ENCODE measurements around the gene GLIS2. TPM values are rescaled to one million over a fixed set of nuclear protein-coding genes. Genes with fewer than 3 reads are reported as not detected.

GLIS2 gene
- total and polyA plus RNA-seq, 4 experiments from 2014 or later = 0.08 TPM; not detected in 3

GRCh38 chr16:4283939-4284338 is 31.9 kb upstream of the GLIS2 start:
- no peaks in the 10 kb centered on the region for H3K36me3 ChIP-seq (ENCODE audit: insufficient read depth, low read length)
- Mint-ChIP-seq H3K9me3 (peaks cover 0 to 3% (median 0%) of the 10 kb centered on the region in 8 donors), H3K36me3 (no peaks in the 10 kb centered on the region), H3K4me1 (peaks cover 2 to 14% (median 7%) of the 10 kb centered on the region in 4 donors), H3K27me3 (peaks cover 10 to 16% of the 10 kb centered on the region in 2 donors), H3K27ac (no peak overlapping the region), H3K4me3 (no peak overlapping the region)
- ChIA-PET POLR2A (ENCODE audit: partially characterized antibody) (interaction anchor here (0.9 kb wide), 1 partner anchor 10 kb away, joined by 3 read pairs; no protein-coding TSS in a partner anchor), CTCF (ENCODE audit: partially characterized antibody) (interaction anchor here (1.0 to 1.2 kb wide), 2 partner anchors 30 to 47 kb away, joined by 3 read pairs; no protein-coding TSS in a partner anchor)
- H3K27me3 ChIP-seq (ENCODE audit: insufficient read depth, low read length) = no peaks in the 10 kb centered on the region
- no peak overlapping the region for H3K27ac ChIP-seq (ENCODE audit: low read depth, low read length)
- no peak overlapping the region for H3K4me3 ChIP-seq (ENCODE audit: low read length in 2 of 2)
- H3K4me1 ChIP-seq (ENCODE audit: insufficient read depth, low read length) = peaks cover 7% of the 10 kb centered on the region
- intact Hi-C loops (cut with micrococcal nuclease) = no loop called here
- DNase-seq = no peak
- H3K9me3 ChIP-seq (ENCODE audit: control insufficient read depth in 1 of 2, low read length in 2 of 2) = no peaks in the 10 kb centered on the region

- ChIA-PET POLR2A (ENCODE audit: partially characterized antibody) (no interaction called here), CTCF (ENCODE audit: partially characterized antibody) (interaction anchor here (1.8 to 9.2 kb wide), 2 partner anchors 44 to 118 kb away, joined by 4 to 161 read pairs; no protein-coding TSS in a partner anchor)
- Histone ChIP-seq H3K4me3 (ENCODE audit: low read length in 2 of 2) (no peak overlapping the region), H3K4me1 (ENCODE audit: insufficient read depth, low read length) (peaks cover 7% of the 10 kb centered on the region), H3K27me3 (ENCODE audit: insufficient read depth, low read length) (no peaks in the 10 kb centered on the region), H3K27ac (ENCODE audit: low read depth, low read length) (no peak overlapping the region), H3K9me3 (ENCODE audit: control insufficient read depth in 1 of 2, low read length in 2 of 2) (no peaks in the 10 kb centered on the region), H3K36me3 (ENCODE audit: insufficient read depth, low read length) (no peaks in the 10 kb centered on the region)
- peaks cover 0 to 3% (median 0%) of the 10 kb centered on the region in 8 donors for H3K9me3 Mint-ChIP-seq
- intact Hi-C loops (cut with micrococcal nuclease) = no loop called here
- no peak overlapping the region for H3K27ac Mint-ChIP-seq
- no peak overlapping the region for H3K4me3 Mint-ChIP-seq
- H3K4me1 Mint-ChIP-seq = peaks cover 2 to 14% (median 7%) of the 10 kb centered on the region in 4 donors
- DNase-seq = no peak
- H3K36me3 Mint-ChIP-seq = no peaks in the 10 kb centered on the region
- H3K27me3 Mint-ChIP-seq = peaks cover 10 to 16% of the 10 kb centered on the region in 2 donors
These were observed 30.7 kb upstream of the GLIS2 start for GRCh38 chr16:4285167-4285566.

GRCh38 chr16:4288148-4288921 is 27.5 kb upstream of the GLIS2 start:
- CTCF ChIA-PET (ENCODE audit: partially characterized antibody) = interaction anchor here (0.6 to 9.2 kb wide), 22 partner anchors 9 to 298 kb away, joined by 3 to 161 read pairs (median 3); no protein-coding TSS in a partner anchor
- H3K27me3 Mint-ChIP-seq = peaks cover 10 to 18% of the 10 kb centered on the region in 2 donors
- peak overlapping the region in 1 of 8 donors; percentile 43 for H3K4me3 Mint-ChIP-seq
- peaks cover 2 to 18% (median 7%) of the 10 kb centered on the region in 4 donors for H3K4me1 Mint-ChIP-seq
- Histone ChIP-seq H3K4me3 (ENCODE audit: low read length in 2 of 2) (no peak overlapping the region), H3K27ac (ENCODE audit: low read depth, low read length) (no peak overlapping the region), H3K27me3 (ENCODE audit: insufficient read depth, low read length) (no peaks in the 10 kb centered on the region), H3K4me1 (ENCODE audit: insufficient read depth, low read length) (peaks cover 7% of the 10 kb centered on the region), H3K9me3 (ENCODE audit: control insufficient read depth in 1 of 2, low read length in 2 of 2) (no peaks in the 10 kb centered on the region), H3K36me3 (ENCODE audit: insufficient read depth, low read length) (no peaks in the 10 kb centered on the region)
- H3K36me3 Mint-ChIP-seq = no peaks in the 10 kb centered on the region
- intact Hi-C loops (cut with micrococcal nuclease) = loop anchor here (1.0 to 2.0 kb wide), 5 partner anchors 42 to 668 kb away; no protein-coding TSS in a partner anchor
- DNase-seq = peak; percentile 74 to 79 (median 77)
- no peaks in the 10 kb centered on the region for H3K9me3 Mint-ChIP-seq
- H3K27ac Mint-ChIP-seq = peak overlapping the region in 2 of 7 donors; percentile 55 to 57
- POLR2A ChIA-PET (ENCODE audit: partially characterized antibody) = interaction anchor here (1.0 kb wide), 1 partner anchor 123 kb away, joined by 4 read pairs; no protein-coding TSS in a partner anchor

- no peak overlapping the region for H3K27ac ChIP-seq (ENCODE audit: low read depth, low read length)
- ChIA-PET CTCF (ENCODE audit: partially characterized antibody) (interaction anchor here (0.7 to 9.2 kb wide), 6 partner anchors 18 to 113 kb away, joined by 3 to 161 read pairs (median 4); no protein-coding TSS in a partner anchor), POLR2A (ENCODE audit: partially characterized antibody) (no interaction called here)
- no peaks in the 10 kb centered on the region for H3K9me3 Mint-ChIP-seq
- H3K4me1 Mint-ChIP-seq = peaks cover 2 to 14% (median 7%) of the 10 kb centered on the region in 4 donors
- H3K27ac Mint-ChIP-seq = peak overlapping the region in 1 of 7 donors; percentile 31
- no peak for DNase-seq
- no peaks in the 10 kb centered on the region for H3K36me3 Mint-ChIP-seq
- H3K27me3 Mint-ChIP-seq = peaks cover 3 to 7% of the 10 kb centered on the region in 2 donors
- H3K36me3 ChIP-seq (ENCODE audit: insufficient read depth, low read length) = no peaks in the 10 kb centered on the region
- H3K27me3 ChIP-seq (ENCODE audit: insufficient read depth, low read length) = no peaks in the 10 kb centered on the region
- no peaks in the 10 kb centered on the region for H3K9me3 ChIP-seq (ENCODE audit: control insufficient read depth in 1 of 2, low read length in 2 of 2)
- peaks cover 7% of the 10 kb centered on the region for H3K4me1 ChIP-seq (ENCODE audit: insufficient read depth, low read length)
- H3K4me3 Mint-ChIP-seq = no peak overlapping the region
- no peak overlapping the region for H3K4me3 ChIP-seq (ENCODE audit: low read length in 2 of 2)
- intact Hi-C loops (cut with micrococcal nuclease) = no loop called here
These were observed 25.5 kb upstream of the GLIS2 start for GRCh38 chr16:4290236-4290830.

- H3K9me3 ChIP-seq (ENCODE audit: control insufficient read depth in 1 of 2, low read length in 2 of 2) = no peaks in the 10 kb centered on the region
- POLR2A ChIA-PET (ENCODE audit: partially characterized antibody) = no interaction called here
These were observed 24.2 kb upstream of the GLIS2 start for GRCh38 chr16:4291699-4292098.

GRCh38 chr16:4293181-4293716 is 22.6 kb upstream of the GLIS2 start:
- POLR2A ChIA-PET (ENCODE audit: partially characterized antibody) = interaction anchor here (1.0 kb wide), 1 partner anchor 109 kb away, joined by 3 read pairs; no protein-coding TSS in a partner anchor
- DNase-seq = no peak

More at GRCh38 chr16:4291699-4292098, 24.2 kb upstream of the GLIS2 start:
- intact Hi-C loops (cut with micrococcal nuclease) = no loop called here
- DNase-seq = no peak
- Histone ChIP-seq H3K27ac (ENCODE audit: low read depth, low read length) (no peak overlapping the region), H3K4me3 (ENCODE audit: low read length in 2 of 2) (no peak overlapping the region), H3K36me3 (ENCODE audit: insufficient read depth, low read length) (no peaks in the 10 kb centered on the region), H3K4me1 (ENCODE audit: insufficient read depth, low read length) (peaks cover 7% of the 10 kb centered on the region), H3K27me3 (ENCODE audit: insufficient read depth, low read length) (no peaks in the 10 kb centered on the region)
- peaks cover 2 to 7% of the 10 kb centered on the region in 2 donors for H3K27me3 Mint-ChIP-seq
- H3K27ac Mint-ChIP-seq = no peak overlapping the region
- CTCF ChIA-PET (ENCODE audit: partially characterized antibody) = interaction anchor here (9.2 kb wide), 1 partner anchor 38 kb away, joined by 161 read pairs; no protein-coding TSS in a partner anchor
- no peaks in the 10 kb centered on the region for H3K9me3 Mint-ChIP-seq
- no peak overlapping the region for H3K4me3 Mint-ChIP-seq
- H3K4me1 Mint-ChIP-seq = peaks cover 3 to 14% (median 7%) of the 10 kb centered on the region in 4 donors
- no peaks in the 10 kb centered on the region for H3K36me3 Mint-ChIP-seq

More at GRCh38 chr16:4293181-4293716, 22.6 kb upstream of the GLIS2 start:
- no peak overlapping the region for H3K4me3 Mint-ChIP-seq
- H3K9me3 ChIP-seq (ENCODE audit: control insufficient read depth in 1 of 2, low read length in 2 of 2) = no peaks in the 10 kb centered on the region
- H3K27me3 Mint-ChIP-seq = peaks cover 2 to 4% of the 10 kb centered on the region in 2 donors
- H3K4me3 ChIP-seq (ENCODE audit: low read length in 2 of 2) = no peak overlapping the region
- H3K27ac Mint-ChIP-seq = peak overlapping the region in 3 of 7 donors; percentile 18 to 53 (median 22)
- CTCF ChIA-PET (ENCODE audit: partially characterized antibody) = interaction anchor here (9.2 kb wide), 1 partner anchor 36 kb away, joined by 161 read pairs; no protein-coding TSS in a partner anchor
- intact Hi-C loops (cut with micrococcal nuclease) = no loop called here
- no peak overlapping the region for H3K27ac ChIP-seq (ENCODE audit: low read depth, low read length)
- H3K4me1 ChIP-seq (ENCODE audit: insufficient read depth, low read length) = peaks cover 4% of the 10 kb centered on the region
- H3K9me3 Mint-ChIP-seq = no peaks in the 10 kb centered on the region
- no peaks in the 10 kb centered on the region for H3K27me3 ChIP-seq (ENCODE audit: insufficient read depth, low read length)
- H3K4me1 Mint-ChIP-seq = peaks cover under 1 to 9% (median 3%) of the 10 kb centered on the region in 4 donors
- H3K36me3 ChIP-seq (ENCODE audit: insufficient read depth, low read length) = no peaks in the 10 kb centered on the region
- H3K36me3 Mint-ChIP-seq = no peaks in the 10 kb centered on the region
